Mesendoderm (in vitro differentiated cells): ENCODE data around the gene RWDD4.

ENCODE experiments used
- DNase-seq: peaks from one replicate; pipeline ENCODE4 v3.0.0; 2013
- H2AK5ac ChIP-seq: 2 replicates; pipeline ENCODE4 v1.6.1; 2013; ENCODE audit warnings: low read length, inconsistent platforms
- H2BK120ac ChIP-seq: 2 replicates; pipeline ENCODE4 v1.6.1; 2013; ENCODE audit warnings: low read depth, mild to moderate bottlenecking, low read length, moderate library complexity, mixed read lengths
- H2BK15ac ChIP-seq: replicated peaks from 2 replicates; pipeline ENCODE4 v1.6.1; 2013; ENCODE audit warnings: low read depth, mild to moderate bottlenecking, moderate library complexity
- H2BK5ac ChIP-seq: 2 replicates; pipeline ENCODE4 v1.6.1; 2013; ENCODE audit warnings: low read length, inconsistent platforms
- H3K18ac ChIP-seq: 2 replicates; pipeline ENCODE4 v1.6.1; 2013; ENCODE audit warnings: mild to moderate bottlenecking, low read length, mixed read lengths
- H3K23ac ChIP-seq: one replicate; pipeline ENCODE4 v1.6.1; 2013; ENCODE audit warnings: low read length
- H3K27ac ChIP-seq: 2 replicates; pipeline ENCODE4 v1.5.1; 2013; ENCODE audit warnings: low read depth, mild to moderate bottlenecking, inconsistent platforms, low read length, moderate library complexity
- H3K27me3 ChIP-seq: 2 replicates; pipeline ENCODE4 v1.6.1; 2013; ENCODE audit warnings: low read length, control low read depth, mild to moderate bottlenecking, inconsistent platforms; ENCODE audit not compliant: insufficient read depth, poor library complexity
- H3K36me3 ChIP-seq: 2 replicates; pipeline ENCODE4 v1.6.1; 2013; ENCODE audit warnings: low read length, inconsistent platforms; ENCODE audit not compliant: control insufficient read depth, insufficient read depth
- H3K4ac ChIP-seq: one replicate; pipeline ENCODE4 v1.6.1; 2013; ENCODE audit warnings: low read depth, mild to moderate bottlenecking, low read length, moderate library complexity
- H3K4me1 ChIP-seq: 2 replicates; pipeline ENCODE4 v1.6.1; 2013; ENCODE audit warnings: low read depth, low read length, inconsistent platforms; ENCODE audit not compliant: control insufficient read depth
- H3K4me2 ChIP-seq: 2 replicates; pipeline ENCODE4 v1.6.1; 2013; ENCODE audit warnings: low read length
- H3K4me3 ChIP-seq: 2 replicates; pipeline ENCODE4 v1.5.1; 2013; ENCODE audit warnings: mild to moderate bottlenecking, low read length
- H3K56ac ChIP-seq: one replicate; pipeline ENCODE4 v1.6.1; 2013; ENCODE audit warnings: low read length
- H3K79me1 ChIP-seq: 2 replicates; pipeline ENCODE4 v1.6.1; 2013; ENCODE audit warnings: low read length, inconsistent platforms
- H3K79me2 ChIP-seq: 2 replicates; pipeline ENCODE4 v1.6.1; 2013; ENCODE audit warnings: mild to moderate bottlenecking, low read length; ENCODE audit not compliant: control insufficient read depth, insufficient read depth
- H3K9ac ChIP-seq: 2 replicates; pipeline ENCODE4 v1.6.1; 2013; ENCODE audit warnings: low read length, inconsistent platforms
- H4K5ac ChIP-seq: one replicate; pipeline ENCODE4 v1.6.1; 2013; ENCODE audit warnings: low read length
- H4K8ac ChIP-seq: one replicate; pipeline ENCODE4 v1.6.1; 2013; ENCODE audit warnings: low read depth, mild to moderate bottlenecking, control low read depth, low read length, moderate library complexity
- WGBS: extraction: QIAGEN DNeasy Blood & Tissue Kit; methylation state at CpG from one replicate; pipeline ENCODE4 v1.1.7; 2013; ENCODE audit warnings: low lambda C conversion rate, missing lambda C conversion rate; ENCODE audit not compliant: insufficient coverage; ENCODE audit errors: extremely low coverage; 5-methylcytosine and 5-hydroxymethylcytosine counted together

The RWDD4 gene

GRCh38 chr4:183599690-183600089, 59.3 kb downstream of the RWDD4 start:
- Histone ChIP-seq H3K36me3 (no peaks in the 10 kb centered on the region), H2BK5ac (no peak overlapping the region), H2BK120ac (no peak overlapping the region), H3K27ac (no peak overlapping the region), H3K4me2 (no peak overlapping the region), H2AK5ac (no peak overlapping the region), H4K8ac (no peak overlapping the region), H3K27me3 (no peaks in the 10 kb centered on the region), H3K4me1 (no peaks in the 10 kb centered on the region), H3K79me1 (no peaks in the 10 kb centered on the region), H3K18ac (no peak overlapping the region), H4K5ac (no peak overlapping the region), H3K23ac (no peak overlapping the region), H3K79me2 (no peaks in the 10 kb centered on the region), H2BK15ac (no peak overlapping the region), H3K56ac (no peak overlapping the region), H3K9ac (no peak overlapping the region), H3K4me3 (no peak overlapping the region), H3K4ac (no peak overlapping the region)
- no peak for DNase-seq

- Histone ChIP-seq H3K79me2 (no peaks in the 10 kb centered on the region), H2AK5ac (no peak overlapping the region), H4K8ac (no peak overlapping the region), H3K27me3 (no peaks in the 10 kb centered on the region), H3K56ac (no peak overlapping the region), H3K36me3 (no peaks in the 10 kb centered on the region), H3K79me1 (no peaks in the 10 kb centered on the region), H3K4me3 (no peak overlapping the region), H3K23ac (no peak overlapping the region), H3K27ac (no peak overlapping the region), H3K18ac (no peak overlapping the region), H4K5ac (no peak overlapping the region), H3K4me2 (no peak overlapping the region), H2BK120ac (no peak overlapping the region), H3K4ac (no peak overlapping the region), H2BK5ac (no peak overlapping the region), H3K9ac (no peak overlapping the region), H2BK15ac (no peak overlapping the region), H3K4me1 (no peaks in the 10 kb centered on the region)
- no peak for DNase-seq
These were observed 59.7 kb downstream of the RWDD4 start for GRCh38 chr4:183599284-183599683.

DNA sequence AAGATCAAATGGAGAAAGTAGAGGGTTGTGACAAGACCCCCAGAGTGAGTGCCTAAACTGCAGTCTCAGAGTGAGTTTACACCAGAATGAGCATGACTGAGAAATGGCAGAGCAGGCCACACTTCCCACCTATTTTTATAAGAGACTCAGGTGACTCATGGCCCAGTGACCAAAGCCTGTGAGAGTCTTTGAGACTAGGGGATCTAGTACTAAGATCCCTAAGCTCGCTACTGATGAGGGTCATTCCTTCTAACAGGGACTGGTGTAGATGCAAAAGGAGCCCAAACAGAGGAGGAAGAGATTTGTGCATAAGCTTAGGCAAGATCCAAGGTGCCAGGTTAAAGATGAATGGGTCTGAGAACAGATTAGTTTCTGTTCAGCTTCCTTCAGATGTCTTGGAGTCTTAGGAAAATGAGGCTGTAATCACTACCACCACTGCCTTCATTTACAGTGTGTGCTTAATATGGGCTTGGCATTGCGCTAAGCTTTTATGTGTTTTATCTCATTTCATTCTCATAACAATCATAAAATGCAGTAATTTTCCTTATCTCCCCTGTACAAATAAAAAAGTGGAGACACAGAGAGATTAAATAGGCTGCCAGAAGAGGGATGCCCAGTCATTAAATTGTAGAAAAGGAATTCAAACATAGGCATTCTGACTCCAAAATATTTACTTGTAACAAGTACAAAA, 62.8 kb downstream of the RWDD4 start:
- H3K27ac ChIP-seq: no peak overlapping the region
- H3K4me1 ChIP-seq: no peaks in the 10 kb centered on the region
- H3K36me3 ChIP-seq: no peaks in the 10 kb centered on the region
- no peak for DNase-seq
- H3K23ac ChIP-seq: no peak overlapping the region
- no peak overlapping the region for H3K4ac ChIP-seq
- H2BK5ac ChIP-seq: no peak overlapping the region
- no peak overlapping the region for H2BK15ac ChIP-seq
- no peak overlapping the region for H4K5ac ChIP-seq
- WGBS: no CpG with 5 or more reads among the region's 2 CpGs
- H3K9ac ChIP-seq: no peak overlapping the region
- no peak overlapping the region for H2BK120ac ChIP-seq
- H2AK5ac ChIP-seq: no peak overlapping the region
- H3K27me3 ChIP-seq: no peaks in the 10 kb centered on the region
- H3K79me2 ChIP-seq: no peaks in the 10 kb centered on the region
- no peak overlapping the region for H3K56ac ChIP-seq
- H3K18ac ChIP-seq: no peak overlapping the region
- H3K4me3 ChIP-seq: no peak overlapping the region
- no peak overlapping the region for H4K8ac ChIP-seq
- H3K4me2 ChIP-seq: no peak overlapping the region
- no peaks in the 10 kb centered on the region for H3K79me1 ChIP-seq

- no peak overlapping the region for H3K9ac ChIP-seq
- H3K23ac ChIP-seq: no peak overlapping the region
These were observed 64.2 kb downstream of the RWDD4 start for GRCh38 chr4:183594823-183595222.

GRCh38 chr4:183591301-183591700, 67.7 kb downstream of the RWDD4 start:
- Histone ChIP-seq H3K36me3 (no peaks in the 10 kb centered on the region), H3K79me2 (no peaks in the 10 kb centered on the region), H3K9ac (no peak overlapping the region), H4K5ac (no peak overlapping the region), H3K4me3 (no peak overlapping the region), H3K56ac (no peak overlapping the region), H2AK5ac (no peak overlapping the region), H3K27ac (no peak overlapping the region), H3K4me2 (no peak overlapping the region), H3K27me3 (no peaks in the 10 kb centered on the region), H3K79me1 (no peaks in the 10 kb centered on the region), H3K4me1 (no peaks in the 10 kb centered on the region), H3K18ac (no peak overlapping the region), H2BK120ac (no peak overlapping the region), H4K8ac (no peak overlapping the region), H3K4ac (no peak overlapping the region), H2BK5ac (no peak overlapping the region), H3K23ac (no peak overlapping the region), H2BK15ac (no peak overlapping the region)
- DNase-seq: no peak
- no CpG with 5 or more reads among the region's 4 CpGs for WGBS

More at GRCh38 chr4:183594823-183595222, 64.2 kb downstream of the RWDD4 start:
- Histone ChIP-seq H3K27ac (no peak overlapping the region), H3K4me2 (no peak overlapping the region), H3K4me1 (no peaks in the 10 kb centered on the region), H3K79me1 (no peaks in the 10 kb centered on the region), H2BK120ac (no peak overlapping the region), H3K4me3 (no peak overlapping the region), H3K36me3 (no peaks in the 10 kb centered on the region), H3K79me2 (no peaks in the 10 kb centered on the region), H3K27me3 (no peaks in the 10 kb centered on the region), H2BK5ac (no peak overlapping the region), H3K56ac (no peak overlapping the region), H3K4ac (no peak overlapping the region), H4K5ac (no peak overlapping the region), H2BK15ac (no peak overlapping the region), H4K8ac (no peak overlapping the region), H2AK5ac (no peak overlapping the region), H3K18ac (no peak overlapping the region)
- WGBS: no CpG with 5 or more reads among the region's 3 CpGs
- no peak for DNase-seq
